Regular cardiac myocyte (primary cell): ENCODE measurements around the gene TNPO2. TPM values are rescaled to one million over a fixed set of nuclear protein-coding genes. Genes with fewer than 3 reads are reported as not detected.

ENCODE experiments used
- total RNA-seq: library from RNA; depleted of rRNA; stranded (reverse); fragments of >200 nt; gene quantifications from 2 replicates; pipeline ENCODE4 v1.2.3, GENCODE V29; 2014

Gene TNPO2
- 27.0 and 27.1 TPM in 2 replicates for total RNA-seq

DNA sequence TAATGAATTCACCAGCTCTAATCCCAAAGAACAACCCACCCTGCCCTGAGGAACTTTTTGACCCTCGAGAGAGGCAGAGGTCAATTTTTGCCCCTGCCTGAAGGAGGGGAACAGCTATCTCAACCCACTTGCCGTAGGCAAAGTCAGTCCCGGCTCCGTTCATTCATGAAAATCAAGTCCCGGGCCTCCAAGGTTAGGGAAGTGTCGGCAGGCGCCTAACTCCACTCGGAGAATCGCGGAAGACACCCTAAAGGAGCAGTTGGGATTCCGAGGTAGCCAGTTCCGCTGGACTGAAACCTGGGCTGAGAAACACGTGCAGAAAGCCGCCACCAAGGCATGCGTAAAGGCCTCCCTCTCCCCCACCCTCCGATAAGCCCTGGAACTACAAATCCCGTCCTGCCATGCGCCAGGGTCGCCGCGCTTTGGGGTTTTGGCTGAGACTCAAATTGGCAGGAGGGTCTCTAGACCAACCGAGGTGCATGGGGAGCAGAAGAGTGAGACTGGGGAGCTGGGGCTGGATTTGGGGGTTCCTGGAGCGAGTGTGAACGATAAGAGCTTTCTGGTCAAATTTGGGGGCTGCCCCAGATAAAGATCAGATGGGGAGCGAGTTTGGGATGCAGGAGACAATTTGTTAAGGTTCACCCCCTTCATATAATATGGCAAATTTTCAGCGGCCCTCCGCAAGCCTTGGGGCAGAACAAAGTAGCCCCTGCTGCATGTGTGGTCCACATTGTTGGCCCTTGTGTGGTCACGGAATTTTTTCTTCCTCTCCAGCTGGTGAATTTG, at the start of gene TNPO2:
TNPO2 (minus strand) TSS at position 292 of the 786 bp plus-strand sequence. CDS start 2,955 bp downstream, outside the sequence.

DNA sequence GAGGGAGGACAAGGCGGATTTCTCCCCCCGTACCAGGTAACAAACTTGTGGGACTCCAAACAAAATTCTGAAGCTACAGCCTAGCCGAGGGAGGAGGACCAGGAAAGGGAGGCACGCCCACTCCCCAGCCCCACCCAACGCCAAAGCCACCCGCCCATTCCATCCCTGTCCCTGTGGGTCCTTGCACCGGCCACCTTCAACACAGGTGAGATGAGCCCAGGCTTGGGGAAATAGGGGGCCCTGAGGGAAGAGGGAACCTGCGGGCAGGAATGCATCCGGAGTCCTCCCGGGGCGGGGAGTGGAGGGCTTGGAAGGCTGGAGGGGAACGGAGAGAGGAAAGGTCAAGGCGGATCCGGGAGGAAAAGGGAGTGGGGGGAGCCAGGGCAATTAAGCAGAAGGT, 27.9 kb upstream of the TNPO2 start, which contains the start of gene BEST2:
BEST2 (plus strand) TSS at position 157 of the 400 bp plus-strand sequence. CDS start 802 bp downstream, outside the sequence.

DNA sequence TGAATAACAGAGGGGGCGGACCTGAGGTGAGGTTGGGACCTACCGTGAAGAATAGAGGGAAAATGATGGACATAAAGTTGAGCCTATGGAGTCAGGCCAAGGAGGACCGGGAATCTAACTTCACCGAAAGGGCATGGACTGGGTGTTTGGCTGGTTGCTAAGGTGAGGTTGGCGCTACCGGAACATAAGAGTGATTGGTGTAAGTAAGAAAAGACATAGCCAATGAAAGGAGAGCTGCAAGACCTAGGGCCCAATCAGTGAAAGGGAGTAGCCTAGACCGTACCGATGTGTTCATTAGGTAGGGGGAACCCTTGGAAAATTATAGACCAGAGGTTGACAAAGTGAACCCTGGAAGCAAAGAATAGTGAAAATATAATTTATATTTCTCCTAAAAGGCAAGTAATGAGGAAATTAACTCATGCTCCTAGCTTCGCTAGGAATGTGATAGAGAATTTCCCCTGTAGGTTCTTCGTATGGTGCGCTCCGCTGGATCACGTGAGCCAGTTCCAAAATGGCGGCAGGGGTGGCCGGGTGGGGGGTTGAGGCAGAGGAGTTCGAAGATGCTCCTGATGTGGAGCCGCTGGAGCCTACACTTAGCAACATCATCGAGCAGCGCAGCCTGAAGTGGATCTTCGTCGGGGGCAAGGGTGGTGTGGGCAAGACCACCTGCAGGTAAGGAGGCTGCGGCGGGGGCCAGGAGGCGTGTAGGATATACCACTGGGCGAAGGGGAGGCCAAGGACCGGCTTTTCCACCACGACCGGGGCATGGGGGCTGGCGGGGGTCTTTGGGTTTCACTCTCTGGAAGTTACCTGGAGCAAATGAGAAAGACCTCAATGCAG, 13.5 kb upstream of the TNPO2 start, which contains the start of gene GET3:
GET3 (plus strand) TSS at position 503 of the 840 bp plus-strand sequence; CDS start at position 512, 9 bp downstream.

DNA sequence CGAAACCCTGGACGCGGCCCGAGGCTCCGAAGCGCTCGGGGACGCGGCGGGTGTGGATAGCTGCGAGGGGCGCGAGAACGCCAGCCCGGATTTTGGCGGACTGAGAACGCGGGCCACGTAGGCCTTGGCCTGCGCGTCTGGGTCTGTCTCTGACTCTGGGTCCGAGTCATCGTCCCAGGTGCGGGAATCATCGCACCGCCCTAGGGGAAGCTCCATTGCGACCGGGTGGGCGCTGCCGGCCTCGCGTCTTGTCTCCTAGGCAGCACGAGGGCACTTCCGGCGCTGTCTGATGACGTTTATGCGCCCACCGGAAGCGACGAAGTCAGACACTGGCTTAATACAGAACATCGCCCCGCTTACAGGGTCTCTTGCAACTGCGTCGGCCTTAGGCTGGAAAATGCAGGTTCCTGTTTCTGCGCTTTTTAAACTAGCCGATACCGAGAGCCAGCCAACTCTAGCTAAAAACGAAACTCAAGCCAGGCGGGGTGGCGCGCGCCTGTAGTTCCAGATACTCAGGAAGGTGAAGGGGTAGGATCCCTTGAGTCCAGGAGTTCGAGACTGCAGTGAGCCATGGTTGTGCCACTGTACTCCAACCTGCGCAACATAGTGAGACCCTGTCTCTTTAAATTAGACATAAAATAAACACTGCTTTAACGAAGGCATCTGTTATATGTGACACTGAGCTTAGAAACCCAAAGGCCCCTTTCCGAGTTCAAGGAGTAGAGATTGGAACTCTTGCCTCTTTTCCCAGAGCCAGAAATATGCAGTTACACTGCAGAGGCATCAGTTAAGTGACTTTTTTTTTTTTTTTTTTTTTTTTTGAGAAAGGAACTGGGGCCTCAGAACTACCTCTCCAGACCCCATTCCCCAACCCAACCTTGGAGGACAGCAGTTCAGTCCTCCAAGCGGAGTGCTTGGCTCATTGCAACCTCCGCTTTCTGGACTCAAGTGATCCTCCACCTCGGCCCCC, 27.1 kb downstream of the TNPO2 start, which contains the start of gene FBXW9:
FBXW9 (minus strand) TSS at position 266 of the 970 bp plus-strand sequence; CDS start at position 216, 50 bp downstream.

DNA sequence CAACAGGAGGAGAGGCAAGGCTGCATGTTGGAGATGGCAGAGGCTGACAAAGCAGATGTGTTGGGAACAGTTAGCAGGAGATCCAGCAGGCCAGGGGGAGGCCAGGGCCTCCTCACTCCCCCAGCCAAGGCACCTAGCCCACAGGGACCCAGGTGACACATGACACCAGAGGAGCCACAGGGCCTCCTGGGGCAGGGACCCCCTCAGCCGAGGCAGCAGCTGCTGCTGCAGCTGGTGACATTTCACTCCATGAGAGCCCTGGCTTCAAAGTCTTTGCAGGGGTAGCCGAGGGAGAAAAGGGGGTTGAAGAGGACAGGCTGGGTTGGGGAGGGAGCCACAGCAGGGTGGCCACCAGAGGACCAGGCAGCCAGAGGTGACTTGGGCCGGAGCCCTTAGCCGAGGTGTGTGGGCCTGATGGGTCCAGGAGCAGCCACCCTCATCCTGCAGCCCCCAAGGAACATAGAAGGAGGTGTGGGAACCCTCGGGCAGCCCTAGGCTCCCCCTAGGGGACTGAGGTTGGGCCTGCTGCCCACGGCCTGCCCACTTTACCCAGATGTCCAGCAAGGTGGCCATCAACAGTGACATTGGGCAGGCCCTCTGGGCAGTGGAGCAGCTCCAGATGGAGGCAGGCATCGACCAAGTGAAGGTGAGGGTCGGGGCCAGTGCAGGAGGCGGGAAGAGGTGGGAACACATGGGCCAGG, 36.1 kb downstream of the TNPO2 start, which contains the start of gene GNG14:
GNG14 (plus strand) TSS at position 503 of the 701 bp plus-strand sequence; CDS start at position 554, 51 bp downstream.

DNA sequence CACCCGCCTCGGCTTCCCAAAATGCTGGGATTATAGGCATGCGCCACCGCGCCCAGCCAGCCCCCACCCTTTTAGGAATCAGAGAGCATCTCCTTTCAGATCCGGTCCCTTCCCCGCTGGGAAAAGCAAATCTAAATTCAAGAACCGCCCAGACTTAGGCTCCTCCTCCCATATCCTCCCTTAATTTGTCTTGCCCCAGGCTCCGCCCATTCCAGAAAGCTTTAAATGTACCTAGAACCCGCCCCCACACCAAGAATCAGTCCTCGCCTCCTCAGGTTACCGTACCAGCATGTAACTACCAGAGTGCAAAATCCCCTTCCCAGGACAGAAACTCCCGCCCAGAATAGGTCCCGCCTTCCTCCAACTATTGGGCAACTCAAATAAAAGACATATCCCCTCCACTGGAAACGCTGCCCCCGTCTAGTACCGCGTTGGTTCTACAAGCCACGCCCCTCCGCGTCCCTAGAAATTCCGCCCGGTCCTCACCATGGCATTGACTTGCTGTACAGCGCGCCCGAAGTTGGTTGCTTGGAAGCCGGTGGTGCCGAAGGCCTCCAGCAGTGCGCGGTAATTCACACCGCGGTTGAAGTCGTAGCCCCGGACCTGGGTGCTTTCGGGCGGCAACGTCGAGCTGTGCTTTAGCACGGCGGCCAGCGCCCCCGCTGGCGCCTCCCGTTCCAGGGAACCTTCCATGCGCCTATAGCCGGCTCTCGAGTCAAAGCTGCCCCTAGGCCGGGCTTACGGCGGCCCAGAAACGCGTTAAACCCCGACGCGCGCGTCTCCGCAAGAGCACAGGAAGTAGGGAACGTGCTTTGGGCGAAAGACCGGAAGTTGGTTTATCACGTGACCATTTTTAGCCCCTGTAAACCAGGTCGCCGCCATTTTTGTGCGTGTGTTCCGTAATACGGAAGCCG, 42.4 kb downstream of the TNPO2 start, which contains the start of gene DHPS:
DHPS (minus strand) TSS at position 807 of the 914 bp plus-strand sequence; CDS start at position 693, 114 bp downstream.

DNA sequence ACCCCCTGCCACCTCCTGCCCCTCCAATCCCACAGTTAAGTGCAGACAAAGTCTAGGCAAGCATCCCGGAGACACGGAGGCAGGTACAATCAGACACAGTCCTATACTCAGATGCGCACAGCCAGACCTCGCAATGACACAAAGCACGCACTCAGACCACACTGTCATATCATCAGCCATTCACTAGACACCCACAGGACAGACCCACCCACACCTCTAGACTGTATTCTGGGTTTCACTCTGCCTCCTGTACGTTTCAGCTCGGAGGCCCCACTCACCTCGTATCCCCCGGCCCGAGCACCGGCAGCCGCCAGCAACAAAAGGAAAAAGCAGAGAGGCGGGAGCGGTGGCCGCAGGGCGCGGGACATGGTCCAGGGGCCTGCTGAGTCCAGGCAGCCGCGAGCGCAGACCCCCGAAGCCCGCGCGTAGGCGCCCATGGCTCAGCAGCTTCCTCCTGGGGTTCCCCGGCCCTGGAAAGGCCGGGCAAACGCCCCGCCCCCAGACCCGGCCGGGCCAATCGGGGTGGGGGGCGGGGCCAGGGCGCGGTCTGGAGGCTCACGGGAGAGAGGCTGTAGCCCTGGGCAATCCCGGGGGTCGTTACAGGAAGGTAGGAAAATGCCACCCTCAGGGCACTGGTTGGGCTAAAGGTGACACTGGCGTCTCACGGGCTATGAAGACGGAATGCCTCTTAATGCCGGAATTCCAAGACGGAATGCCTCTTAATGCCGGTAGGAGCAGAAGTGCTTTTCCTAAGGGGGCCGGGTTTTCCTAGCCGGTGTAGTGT, 57.3 kb downstream of the TNPO2 start, which contains the start of the genes MAN2B1 and WDR83:
MAN2B1 (minus strand) TSS at position 478 of the 784 bp plus-strand sequence; CDS start at position 437, 41 bp downstream.
WDR83 (plus strand) TSS at position 543 of the 784 bp plus-strand sequence. CDS start 2,984 bp downstream, outside the sequence.

Other genes with a start within 250 kb of the TNPO2 start
- gene ZNF709, start 239.1 kb downstream of the TNPO2 start, total RNA-seq, result 3.1 and 5.9 TPM in 2 replicates
- 8.6 and 11.6 TPM in 2 replicates for gene ZNF564, start 172.4 kb downstream of the TNPO2 start, total RNA-seq
- 7.3 and 10.9 TPM in 2 replicates for gene ZNF490, start 113.1 kb downstream of the TNPO2 start, total RNA-seq
- 15.9 and 17.5 TPM in 2 replicates for gene ZNF791, start 113.0 kb downstream of the TNPO2 start, total RNA-seq
- gene MAN2B1, start 57.2 kb downstream of the TNPO2 start, total RNA-seq, result 13.8 and 32.4 TPM in 2 replicates
- 9.9 and 11.3 TPM in 2 replicates for gene WDR83, start 57.1 kb downstream of the TNPO2 start, total RNA-seq
- gene DHPS, start 42.1 kb downstream of the TNPO2 start, total RNA-seq, result 58.6 and 74.8 TPM in 2 replicates
- not detected in 2 replicates for gene GNG14, start 35.9 kb downstream of the TNPO2 start, total RNA-seq
- 3.7 and 7.9 TPM in 2 replicates for gene FBXW9, start 27.3 kb downstream of the TNPO2 start, total RNA-seq
- gene TRIR, start 10.8 kb upstream of the TNPO2 start, total RNA-seq, result 121 and 222 TPM in 2 replicates
- gene GET3, start 13.6 kb upstream of the TNPO2 start, total RNA-seq, result 79.8 and 154 TPM in 2 replicates
- gene BEST2, start 27.9 kb upstream of the TNPO2 start, total RNA-seq, result not detected in 2 replicates
- gene HOOK2, start 51.6 kb upstream of the TNPO2 start, total RNA-seq, result 11.1 and 18.3 TPM in 2 replicates
- gene JUNB, start 67.6 kb upstream of the TNPO2 start, total RNA-seq, result 78.2 and 101 TPM in 2 replicates
- gene PRDX2, start 77.9 kb upstream of the TNPO2 start, total RNA-seq, result 184 and 196 TPM in 2 replicates
- not detected in 2 replicates for gene THSD8, start 78.1 kb upstream of the TNPO2 start, total RNA-seq
- 10.1 and 78.6 TPM in 2 replicates for gene RNASEH2A, start 82.7 kb upstream of the TNPO2 start, total RNA-seq
- gene RTBDN, start 110.6 kb upstream of the TNPO2 start, total RNA-seq, result not detected in 2 replicates
- 3.4 TPM in 1 of 2 replicates, not detected in the other for gene MAST1, start 114.6 kb upstream of the TNPO2 start, total RNA-seq
- 7.9 and 28.8 TPM in 2 replicates for gene DNASE2, start 157.5 kb upstream of the TNPO2 start, total RNA-seq
- gene KLF1, start 163.3 kb upstream of the TNPO2 start, total RNA-seq, result not detected in 2 replicates
- gene GCDH, start 167.2 kb upstream of the TNPO2 start, total RNA-seq, result 30.4 and 48.3 TPM in 2 replicates
- 0.19 and 0.28 TPM in 2 replicates for gene SYCE2, start 195.4 kb upstream of the TNPO2 start, total RNA-seq
- 55.8 and 94.5 TPM in 2 replicates for gene FARSA, start 209.8 kb upstream of the TNPO2 start, total RNA-seq
- gene CALR, start 214.7 kb upstream of the TNPO2 start, total RNA-seq, result 1,835 and 1,876 TPM in 2 replicates
- gene RAD23A, start 221.9 kb upstream of the TNPO2 start, total RNA-seq, result 42.6 and 75.7 TPM in 2 replicates
- gene GADD45GIP1, start 233.3 kb upstream of the TNPO2 start, total RNA-seq, result 13.5 and 41.2 TPM in 2 replicates
- gene DAND5, start 245.6 kb upstream of the TNPO2 start, total RNA-seq, result not detected in 2 replicates